Measurements from ENCODE around the gene FBXO21.

DNA sequence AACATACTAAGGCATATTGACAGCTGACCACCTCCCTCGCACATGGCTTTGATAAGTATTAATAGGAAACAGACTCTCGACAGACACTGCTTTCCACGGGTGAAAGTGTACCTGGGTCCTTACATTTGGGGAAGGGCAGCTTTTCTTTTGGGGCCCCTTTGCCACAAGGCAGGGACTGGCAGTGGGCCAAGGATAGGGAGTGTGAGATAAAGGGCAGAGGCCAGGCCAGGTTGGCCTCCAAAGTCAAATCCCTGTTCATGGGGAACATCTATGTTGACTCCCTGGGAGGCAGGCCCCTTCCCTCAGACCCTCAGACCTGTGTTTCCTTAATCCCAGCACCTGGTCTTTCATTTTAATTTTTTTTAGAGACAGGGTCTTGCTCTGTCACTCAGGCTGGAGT is 19.4 kb upstream of the FBXO21 start:
- TF ChIP-seq, protein P1, sequence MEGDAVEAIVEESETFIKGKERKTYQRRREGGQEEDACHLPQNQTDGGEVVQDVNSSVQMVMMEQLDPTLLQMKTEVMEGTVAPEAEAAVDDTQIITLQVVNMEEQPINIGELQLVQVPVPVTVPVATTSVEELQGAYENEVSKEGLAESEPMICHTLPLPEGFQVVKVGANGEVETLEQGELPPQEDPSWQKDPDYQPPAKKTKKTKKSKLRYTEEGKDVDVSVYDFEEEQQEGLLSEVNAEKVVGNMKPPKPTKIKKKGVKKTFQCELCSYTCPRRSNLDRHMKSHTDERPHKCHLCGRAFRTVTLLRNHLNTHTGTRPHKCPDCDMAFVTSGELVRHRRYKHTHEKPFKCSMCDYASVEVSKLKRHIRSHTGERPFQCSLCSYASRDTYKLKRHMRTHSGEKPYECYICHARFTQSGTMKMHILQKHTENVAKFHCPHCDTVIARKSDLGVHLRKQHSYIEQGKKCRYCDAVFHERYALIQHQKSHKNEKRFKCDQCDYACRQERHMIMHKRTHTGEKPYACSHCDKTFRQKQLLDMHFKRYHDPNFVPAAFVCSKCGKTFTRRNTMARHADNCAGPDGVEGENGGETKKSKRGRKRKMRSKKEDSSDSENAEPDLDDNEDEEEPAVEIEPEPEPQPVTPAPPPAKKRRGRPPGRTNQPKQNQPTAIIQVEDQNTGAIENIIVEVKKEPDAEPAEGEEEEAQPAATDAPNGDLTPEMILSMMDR (conservative IDR thresholded peaks at IDR 0.05 in 1 of 2, IDR thresholded peaks at IDR 0.05 in 1 of 2; ENCODE audit: low read depth in 1 of 2, low read length in 2 of 2), result no peak
- TF ChIP-seq EZH2 (IDR thresholded peaks at IDR 0.05; ENCODE audit: low read length, missing control alignments), result no peak
